GM04504 (cell line): ENCODE measurements around the gene ALX4.

Experiments used
- DNase-seq: peaks from one replicate; pipeline ENCODE4 v3.0.0-alpha.2; 2012; ENCODE audit warnings: low read depth

Gene ALX4

DNA sequence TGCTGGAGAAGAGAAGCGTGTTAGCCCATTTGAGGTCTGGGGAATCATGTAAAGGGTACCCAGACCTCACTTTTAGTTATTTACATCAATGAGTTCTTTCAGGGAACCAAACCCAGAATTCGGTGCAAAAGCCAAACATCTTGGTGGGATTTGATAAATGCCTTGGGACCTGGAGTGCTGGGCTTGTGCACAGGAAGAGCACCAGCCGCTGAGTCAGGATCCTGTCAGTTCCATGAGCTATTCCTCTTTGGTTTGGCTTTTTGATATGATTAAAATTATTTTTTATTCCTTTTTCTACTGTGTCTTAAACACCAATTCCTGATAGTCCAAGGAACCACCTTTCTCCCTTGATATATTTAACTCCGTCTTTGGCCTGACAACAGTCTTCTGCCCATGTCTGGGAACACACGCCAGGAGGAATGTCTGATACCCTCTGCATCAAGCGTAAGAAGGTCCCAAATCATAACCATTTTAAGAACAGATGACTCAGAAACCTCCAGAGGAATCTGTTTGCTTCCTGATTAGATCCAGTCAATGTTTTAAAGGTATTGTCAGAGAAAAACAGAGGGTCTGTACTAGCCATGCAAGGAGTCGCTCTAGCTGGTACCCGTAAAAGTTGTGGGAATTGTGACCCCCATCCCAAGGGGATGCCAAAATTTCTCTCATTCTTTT, 65.2 kb downstream of the ALX4 start:
- no peak for DNase-seq

GRCh38 chr11:44243595-44244343, 66.2 kb downstream of the ALX4 start:
- no peak for DNase-seq

DNA sequence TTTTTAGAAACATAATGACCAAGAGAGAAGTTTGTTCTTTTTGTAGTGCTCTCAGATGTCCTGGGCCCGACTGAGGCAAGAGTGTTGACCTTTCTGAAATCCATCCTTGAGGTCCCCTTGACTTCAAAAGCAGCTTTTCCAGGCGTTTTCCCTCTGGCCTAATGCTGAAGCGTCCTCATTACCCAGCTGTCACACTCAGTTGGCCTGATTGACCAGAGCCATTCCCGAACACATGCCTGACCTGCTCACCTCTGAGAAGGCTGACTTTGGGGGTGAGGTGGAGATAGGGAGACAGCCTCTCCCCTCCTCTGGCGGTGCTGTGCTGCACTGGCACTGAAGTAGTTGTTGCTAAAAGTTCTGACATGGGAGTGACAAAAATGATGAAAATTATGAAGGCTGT, 66.9 kb downstream of the ALX4 start:
- DNase-seq: no peak

DNA sequence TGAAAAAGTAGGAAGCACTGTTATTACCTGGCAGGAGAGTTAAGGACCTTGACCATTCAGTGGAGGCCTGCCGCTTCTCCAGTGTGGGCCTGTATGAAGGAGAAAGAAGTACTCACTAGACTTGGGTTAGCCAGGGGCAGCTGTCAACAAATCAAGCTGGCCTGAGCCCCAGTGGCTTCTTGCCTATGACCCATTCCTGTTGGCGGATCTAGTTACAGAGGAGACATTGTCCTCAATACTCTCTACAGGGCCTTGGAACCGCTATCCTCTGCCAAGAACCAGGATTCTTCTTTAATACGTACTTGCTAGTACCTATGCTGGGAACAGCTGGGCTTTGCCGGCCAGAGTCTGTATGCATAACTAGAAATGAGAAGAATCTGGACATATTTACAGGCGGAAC, 68.1 kb downstream of the ALX4 start:
- DNase-seq: no peak

- no peak for DNase-seq
These were observed 72.8 kb downstream of the ALX4 start for GRCh38 chr11:44237156-44237555.

DNA sequence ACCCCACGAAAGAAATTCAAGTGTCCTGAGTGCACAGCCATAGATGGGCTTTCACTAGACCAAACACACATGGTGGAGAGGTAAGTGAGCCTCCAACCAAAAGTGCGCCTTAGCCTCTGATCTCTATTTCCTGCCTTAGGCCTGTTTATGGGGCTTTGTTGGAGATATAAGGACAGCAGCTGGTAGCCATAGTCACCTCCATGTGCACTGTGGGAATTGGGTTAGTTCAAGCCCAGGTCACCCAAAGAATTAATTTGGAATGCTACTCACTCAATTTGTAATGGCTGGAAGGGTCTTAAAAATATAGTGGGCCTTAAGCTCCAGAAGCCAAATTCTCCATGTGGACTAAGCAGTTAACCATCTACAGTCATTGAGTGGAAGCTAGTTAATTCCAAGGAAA, 73.6 kb downstream of the ALX4 start:
- no peak for DNase-seq

DNA sequence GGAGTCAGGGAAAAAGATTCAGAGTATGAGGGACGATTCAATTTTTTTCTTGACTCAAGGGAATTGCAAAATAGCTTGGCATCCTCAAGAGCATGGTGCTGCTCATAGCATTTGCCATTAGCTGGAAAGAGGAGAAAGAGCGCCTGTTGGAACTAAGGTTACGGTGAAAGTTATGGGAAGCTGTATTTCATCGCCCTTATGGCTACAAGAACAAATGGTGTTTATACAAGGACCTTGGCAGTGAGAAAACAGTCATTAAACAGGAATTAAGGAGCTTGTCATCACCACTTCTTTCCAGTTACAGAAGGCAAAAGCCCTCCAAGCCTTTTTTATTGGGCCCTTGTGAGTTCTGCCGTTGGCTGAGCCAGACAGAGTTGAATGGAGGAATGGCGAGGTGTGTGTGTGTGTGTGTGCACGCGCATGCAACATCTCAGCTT, 74.2 kb downstream of the ALX4 start:
- DNase-seq: no peak

DNA sequence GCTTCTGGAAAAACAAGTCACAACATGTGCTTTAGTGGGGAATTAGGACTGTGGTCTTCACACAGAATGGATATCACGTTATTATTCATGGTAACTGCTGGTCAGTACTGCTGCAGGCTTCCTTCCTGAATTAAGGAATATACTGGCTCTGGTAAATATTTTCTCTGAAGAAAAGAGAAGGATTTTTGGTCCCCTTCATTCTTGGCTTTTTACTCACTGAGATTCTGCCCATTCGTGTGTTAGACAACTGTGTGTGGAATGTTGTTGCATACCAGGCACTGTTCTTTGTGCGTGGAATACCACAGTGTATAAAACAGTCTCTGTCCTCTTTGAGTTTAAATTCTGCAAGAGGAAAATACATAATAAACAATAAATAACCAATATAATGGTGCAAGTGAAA, 80.3 kb downstream of the ALX4 start:
- DNase-seq: no peak

DNA sequence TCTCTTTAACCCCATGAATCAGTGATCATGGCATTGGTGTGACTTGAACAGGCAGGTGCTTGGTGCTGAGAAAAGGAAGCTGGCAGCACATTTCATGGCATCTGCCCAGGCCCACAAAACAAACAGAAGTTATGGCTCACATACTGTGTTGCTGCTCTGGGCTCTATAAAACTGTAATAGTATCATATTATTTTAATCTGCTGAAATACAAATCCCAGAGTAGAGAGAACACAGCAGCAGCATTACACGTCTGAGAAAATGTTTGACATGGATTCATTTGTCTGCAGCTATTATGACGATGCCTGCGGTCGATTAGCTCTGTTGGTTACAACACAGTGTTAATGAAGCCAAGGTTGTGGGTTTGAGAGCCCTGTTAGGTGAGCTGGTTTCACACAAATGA, 80.8 kb downstream of the ALX4 start:
- no peak for DNase-seq

- no peak for DNase-seq
These were observed 81.6 kb downstream of the ALX4 start for GRCh38 chr11:44228379-44228778.

- DNase-seq: no peak
These were observed 83.0 kb downstream of the ALX4 start for GRCh38 chr11:44226945-44227344.

DNA sequence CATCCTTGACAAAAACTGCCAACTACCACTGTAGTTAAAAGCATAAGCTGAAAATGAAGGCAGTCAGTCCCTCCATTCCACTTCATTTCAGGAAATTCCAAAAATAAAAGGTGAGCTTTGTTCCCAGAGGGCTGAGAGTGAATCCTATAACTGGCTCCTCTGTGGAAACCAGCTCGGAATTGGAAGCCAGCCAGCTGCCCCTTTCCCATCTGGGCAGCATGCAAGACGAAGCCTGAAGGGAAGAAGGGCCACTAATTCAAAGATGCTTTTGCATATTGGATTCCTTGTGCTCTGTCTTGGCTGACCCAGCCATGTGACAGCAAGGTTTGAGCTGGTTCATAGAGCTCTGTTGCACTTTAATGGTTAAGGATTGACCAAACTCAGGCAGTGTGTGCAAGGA, 83.4 kb downstream of the ALX4 start:
- DNase-seq: no peak

GRCh38 chr11:44224867-44225501, 85.0 kb downstream of the ALX4 start:
- no peak for DNase-seq

DNA sequence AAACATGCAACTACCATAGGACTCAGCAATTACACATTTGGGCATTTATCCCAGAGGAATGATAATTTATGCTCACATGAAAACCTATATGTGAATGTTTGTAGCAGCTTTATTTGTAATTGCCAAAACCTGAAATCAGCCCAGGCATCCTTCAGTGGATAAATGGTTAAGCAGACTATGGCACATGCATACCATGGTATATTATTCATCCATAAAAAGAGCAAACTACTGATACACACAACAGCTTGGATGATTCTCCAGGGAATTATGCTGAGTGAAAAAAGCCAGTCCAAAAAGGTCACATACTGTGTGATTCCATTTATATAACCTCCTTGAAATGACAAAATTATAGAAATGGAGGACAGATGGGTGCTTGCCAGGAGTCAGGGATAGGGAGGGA, 86.7 kb downstream of the ALX4 start:
- DNase-seq: peak; percentile 28

DNA sequence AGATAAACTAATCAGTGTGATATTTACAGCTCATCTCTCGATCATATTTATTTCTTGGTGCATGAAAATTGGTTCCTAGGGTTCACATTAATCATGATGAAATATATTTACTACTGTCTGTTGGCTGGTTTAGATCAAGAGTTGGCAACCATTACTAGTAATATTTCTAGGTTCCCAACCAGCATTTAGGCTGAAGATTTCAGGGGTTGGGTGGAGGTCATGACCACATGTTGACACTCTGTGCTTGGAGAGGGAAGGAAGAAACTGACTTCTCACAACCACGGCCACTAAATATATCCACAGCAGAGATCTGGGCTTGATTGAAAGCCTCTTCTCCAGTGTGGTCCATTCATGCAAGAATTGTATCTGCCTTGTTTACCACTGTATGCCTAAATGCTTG, 87.9 kb downstream of the ALX4 start:
- DNase-seq: no peak

GRCh38 chr11:44221456-44221855, 88.5 kb downstream of the ALX4 start:
- DNase-seq: no peak

- DNase-seq: no peak
These were observed 89.8 kb downstream of the ALX4 start for GRCh38 chr11:44219830-44220796.

DNA sequence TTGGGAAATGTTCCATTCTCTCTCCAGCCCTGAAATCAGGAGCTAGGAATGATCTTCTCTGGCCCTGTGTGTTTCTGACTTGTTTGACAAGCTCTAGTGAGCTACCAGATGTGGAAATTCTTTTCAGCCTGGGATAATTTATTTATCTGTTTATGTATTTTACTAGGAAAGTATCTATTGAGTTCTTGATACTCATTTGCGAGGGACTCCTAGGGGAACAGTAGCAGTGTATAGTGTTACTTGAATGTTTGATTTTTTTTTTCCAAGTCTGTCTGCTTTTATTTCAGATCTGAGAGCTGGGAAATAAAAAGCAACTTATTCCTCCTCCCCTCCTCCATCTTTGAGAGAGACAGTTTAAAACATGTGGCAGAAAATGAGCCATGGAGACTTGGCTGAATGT, 92.5 kb downstream of the ALX4 start:
- no peak for DNase-seq

- no peak for DNase-seq
These were observed 96.8 kb downstream of the ALX4 start for GRCh38 chr11:44213148-44213547.

DNA sequence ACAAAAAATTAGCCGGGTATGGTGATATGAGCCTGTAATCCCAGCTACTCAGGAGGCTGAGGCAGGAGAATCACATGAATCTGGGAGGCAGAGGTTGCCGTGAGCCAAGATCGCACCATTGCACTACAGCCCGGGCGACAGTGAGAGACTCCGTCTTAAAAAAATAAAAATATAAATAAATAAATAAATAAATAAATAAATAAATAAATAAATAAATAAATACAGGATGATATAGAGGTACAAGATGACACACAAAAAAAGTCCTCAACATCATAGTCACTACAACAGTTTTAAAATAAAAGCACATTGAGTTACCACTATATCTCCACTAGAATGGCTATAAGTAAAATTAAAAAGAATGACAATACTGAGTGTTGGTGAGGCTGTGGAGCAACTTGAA, 97.8 kb downstream of the ALX4 start:
- no peak for DNase-seq
